Endothelial cell of umbilical vein (primary cell): Measurements from ENCODE around the gene SCP2.

Experiments used
- EZH2 ChIP-seq: IDR thresholded peaks from 2 replicates; pipeline ENCODE4 v1.6.1; 2012; ENCODE audit warnings: borderline replicate concordance, low read depth, mild to moderate bottlenecking, moderate library complexity, low read length, inconsistent platforms; ENCODE audit not compliant: severe bottlenecking
- FOS ChIP-seq: IDR thresholded peaks from 2 replicates; pipeline ENCODE4 v1.6.1; 2011; ENCODE audit warnings: mild to moderate bottlenecking, low read length, moderate library complexity, borderline replicate concordance; ENCODE audit not compliant: insufficient read depth
- GATA2 ChIP-seq: IDR thresholded peaks from 2 replicates; pipeline ENCODE4 v1.7.0; 2011; ENCODE audit warnings: low read depth, mild to moderate bottlenecking, moderate library complexity, mixed read lengths, low read length; ENCODE audit not compliant: insufficient read length, insufficient read depth
- JUN ChIP-seq: IDR thresholded peaks from 2 replicates; pipeline ENCODE4 v1.6.1; 2011; ENCODE audit warnings: borderline replicate concordance, low read depth; ENCODE audit not compliant: insufficient read length, insufficient read depth
- MYC ChIP-seq: IDR thresholded peaks from one replicate; pipeline ENCODE4 v1.6.1; 2011; ENCODE audit warnings: mild to moderate bottlenecking, low read depth, low read length
- POLR2A ChIP-seq: IDR thresholded peaks from 2 replicates; pipeline ENCODE4 v1.6.1; 2012; ENCODE audit warnings: low read depth, mild to moderate bottlenecking, control low read depth, low read length
- POLR2AphosphoS5 ChIP-seq: IDR thresholded peaks from 2 replicates; pipeline ENCODE4 v1.6.1; 2012; ENCODE audit warnings: low read depth, mild to moderate bottlenecking, control low read depth, low read length, moderate library complexity; ENCODE audit not compliant: insufficient read depth
- TF ChIP-seq, protein P1 (sequence below), 2 donors: IDR thresholded peaks; 1 replicate in 1 of 2; 2 replicates in 1 of 2; pipeline ENCODE4 v1.5.1; 2011; ENCODE audit warnings: low read length in 2 of 2, mild to moderate bottlenecking in 2 of 2, moderate library complexity in 2 of 2, control low read depth in 1 of 2, inconsistent platforms in 1 of 2, low read depth in 1 of 2; ENCODE audit not compliant: insufficient read depth in 1 of 2; ENCODE audit errors: extremely low read depth in 1 of 2

DNA sequence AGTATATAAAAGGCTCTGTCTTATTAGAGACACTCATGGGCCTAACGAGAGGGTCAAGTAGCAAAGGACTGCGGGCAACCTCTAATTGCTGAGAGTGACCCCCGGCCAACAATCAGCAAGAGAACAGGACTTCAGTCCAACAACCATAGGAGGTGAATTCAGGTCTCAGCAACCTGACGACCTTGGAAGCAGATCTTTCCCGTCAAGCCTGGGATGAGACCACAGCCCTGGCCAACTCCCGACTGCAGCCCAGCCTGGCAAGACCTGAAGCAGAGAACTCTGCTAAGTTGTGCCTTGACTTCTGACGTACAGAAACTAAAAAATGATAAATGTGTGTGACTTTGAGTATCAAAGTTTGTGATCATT, 11.2 kb upstream of the SCP2 start:
- TF ChIP-seq, protein P1, sequence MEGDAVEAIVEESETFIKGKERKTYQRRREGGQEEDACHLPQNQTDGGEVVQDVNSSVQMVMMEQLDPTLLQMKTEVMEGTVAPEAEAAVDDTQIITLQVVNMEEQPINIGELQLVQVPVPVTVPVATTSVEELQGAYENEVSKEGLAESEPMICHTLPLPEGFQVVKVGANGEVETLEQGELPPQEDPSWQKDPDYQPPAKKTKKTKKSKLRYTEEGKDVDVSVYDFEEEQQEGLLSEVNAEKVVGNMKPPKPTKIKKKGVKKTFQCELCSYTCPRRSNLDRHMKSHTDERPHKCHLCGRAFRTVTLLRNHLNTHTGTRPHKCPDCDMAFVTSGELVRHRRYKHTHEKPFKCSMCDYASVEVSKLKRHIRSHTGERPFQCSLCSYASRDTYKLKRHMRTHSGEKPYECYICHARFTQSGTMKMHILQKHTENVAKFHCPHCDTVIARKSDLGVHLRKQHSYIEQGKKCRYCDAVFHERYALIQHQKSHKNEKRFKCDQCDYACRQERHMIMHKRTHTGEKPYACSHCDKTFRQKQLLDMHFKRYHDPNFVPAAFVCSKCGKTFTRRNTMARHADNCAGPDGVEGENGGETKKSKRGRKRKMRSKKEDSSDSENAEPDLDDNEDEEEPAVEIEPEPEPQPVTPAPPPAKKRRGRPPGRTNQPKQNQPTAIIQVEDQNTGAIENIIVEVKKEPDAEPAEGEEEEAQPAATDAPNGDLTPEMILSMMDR (IDR thresholded peaks at IDR 0.05; ENCODE audit: extremely low read depth in 1 of 2, insufficient read depth in 1 of 2, low read depth in 1 of 2, low read length in 2 of 2), result no peak
- TF ChIP-seq EZH2, result no peak
- no peak for TF ChIP-seq POLR2A
- TF ChIP-seq JUN, result no peak
- no peak for TF ChIP-seq POLR2AphosphoS5
- TF ChIP-seq GATA2, result no peak
- TF ChIP-seq FOS, result no peak
- no peak for TF ChIP-seq MYC
